Ascending aorta (tissue), 2 donors: ENCODE data around the gene PMS2. TPM values are rescaled to one million over a fixed set of nuclear protein-coding genes. Genes with fewer than 3 reads are reported as not detected.
"Not testable (repeated sequence)": the region's sequence is repeated elsewhere in the genome, so short reads cannot be mapped to it uniquely, and the experiment has no call there.

Experiments used
- DNase-seq, 2 donors: peaks; one replicate each; pipeline ENCODE4 v3.0.0-alpha.2; 2019; ENCODE audit warnings: low spot score in 2 of 2
- H3K27ac ChIP-seq, 2 donors: fragments of 200-600 bp; sonication (generic); one replicate each; pipeline ENCODE4 v1.5.1; 2016 to 2017; ENCODE audit warnings: mild to moderate bottlenecking in 1 of 2
- H3K27me3 ChIP-seq: fragments of 200-600 bp; sonication (generic); one replicate; pipeline ENCODE4 v1.5.1; 2017
- H3K36me3 ChIP-seq, 2 donors: fragments of 200-600 bp; sonication (generic); one replicate each; pipeline ENCODE4 v1.5.1; 2016
- H3K4me1 ChIP-seq, 2 donors: fragments of 200-600 bp; sonication (generic); one replicate each; pipeline ENCODE4 v1.5.1; 2016 to 2017; ENCODE audit warnings: mild to moderate bottlenecking in 1 of 2
- H3K4me3 ChIP-seq, 2 donors: fragments of 200-600 bp; sonication (generic); one replicate each; pipeline ENCODE4 v1.5.1; 2016 to 2017; ENCODE audit warnings: mild to moderate bottlenecking in 1 of 2
- H3K9me3 ChIP-seq, 2 donors: fragments of 200-600 bp; sonication (generic); one replicate each; pipeline ENCODE4 v1.5.1; 2016
- CTCF ChIP-seq, 3 experiments: fragments of 200-600 bp in 2 of 3; fragments of 450-650 bp in 1 of 3; sonication (generic) in 2 of 3; IDR thresholded peaks; one replicate each; pipeline ENCODE4 v1.5.1; 2016 to 2019; ENCODE audit warnings: antibody characterized with exemption in 3 of 3, mild to moderate bottlenecking in 1 of 3, moderate library complexity in 1 of 3
- intact Hi-C: fragments of 100-400 bp; cut with DNase I; formaldehyde crosslinking; loops from one replicate; pipeline ENCODE4 v1.15.1; 2023
- total RNA-seq: library from RNA; depleted of rRNA; stranded (reverse); fragments of >200 nt; gene quantifications from one replicate; pipeline ENCODE4 v1.1.0, GENCODE V29; 2016

Gene PMS2
- total RNA-seq = 13.2 TPM

- no peaks in the 10 kb centered on the region for H3K27me3 ChIP-seq
- H3K36me3 ChIP-seq = peaks cover 0 to 5% of the 10 kb centered on the region in 2 donors
- H3K27ac ChIP-seq = peak within 1 kb of the TSS; percentile 67 to 85
- intact Hi-C loops = loop anchor here (10.0 kb wide), 1 partner anchor 154 kb away; no protein-coding TSS in a partner anchor
- peak within 1 kb of the TSS; percentile 53 to 67 for H3K4me3 ChIP-seq
- no peaks in the 10 kb centered on the region for H3K9me3 ChIP-seq
- peaks cover 0 to 17% of the 10 kb centered on the region in 2 donors for H3K4me1 ChIP-seq
- peak; percentile 96 to 99 for DNase-seq
- peak in 1 of 3 experiments; percentile 14 for TF ChIP-seq CTCF (IDR thresholded peaks at IDR 0.05)
Observed at GRCh38 chr7:6008668-6009611, at the start of gene PMS2, which contains the start of gene AIMP2. Gene PMS2 (minus strand): TSS chr7:6009049. CDS start chr7:6009019, 30 bp downstream. Gene AIMP2 (plus strand): TSS chr7:6009272. CDS start chr7:6009364, 92 bp downstream.

- Histone ChIP-seq H3K9me3 (no peaks in the 10 kb centered on the region), H3K27me3 (no peaks in the 10 kb centered on the region), H3K4me3 (peak overlapping the region; percentile 77 to 91), H3K4me1 (peaks cover 0 to 15% of the 10 kb centered on the region in 2 donors), H3K27ac (no peak overlapping the region), H3K36me3 (peaks cover 11 to 19% of the 10 kb centered on the region in 2 donors)
- intact Hi-C loops = no loop called here
- no peak for TF ChIP-seq CTCF (IDR thresholded peaks at IDR 0.05)
- no peak for DNase-seq
Observed at GRCh38 chr7:6057316-6058129, 48.7 kb upstream of the PMS2 start.

- Histone ChIP-seq H3K4me1 (peaks cover 0 to 15% of the 10 kb centered on the region in 2 donors), H3K36me3 (peaks cover 11 to 24% of the 10 kb centered on the region in 2 donors), H3K27me3 (no peaks in the 10 kb centered on the region), H3K9me3 (no peaks in the 10 kb centered on the region), H3K4me3 (no peak overlapping the region), H3K27ac (no peak overlapping the region)
- TF ChIP-seq CTCF (IDR thresholded peaks at IDR 0.05) = no peak
- intact Hi-C loops = no loop called here
- DNase-seq = no peak
Observed at GRCh38 chr7:6056616-6057015, 47.8 kb upstream of the PMS2 start.

- intact Hi-C loops, H3K4me1 ChIP-seq, H3K27ac ChIP-seq, H3K4me3 ChIP-seq, H3K9me3 ChIP-seq, DNase-seq, H3K27me3 ChIP-seq: not testable (repeated sequence)
- peaks cover 33 to 65% of the 10 kb centered on the region in 2 donors for H3K36me3 ChIP-seq
Observed at GRCh38 chr7:6051185-6051584, 42.3 kb upstream of the PMS2 start.

- no peak for DNase-seq
- intact Hi-C loops = no loop called here
- Histone ChIP-seq H3K27me3 (no peaks in the 10 kb centered on the region), H3K4me3 (no peak overlapping the region), H3K9me3 (no peaks in the 10 kb centered on the region), H3K36me3 (peaks cover 46 to 78% of the 10 kb centered on the region in 2 donors), H3K27ac (no peak overlapping the region), H3K4me1 (no peaks in the 10 kb centered on the region)
- no peak for TF ChIP-seq CTCF (IDR thresholded peaks at IDR 0.05)
Observed at GRCh38 chr7:6049780-6050179, 40.9 kb upstream of the PMS2 start.
